Peyer's patch (tissue), 4 donors: ENCODE measurements around the gene HOXA3. TPM values are rescaled to one million over a fixed set of nuclear protein-coding genes. Genes with fewer than 3 reads are reported as not detected.
A peak's percentile ranks its signal among the peaks of the same experiment; 100 is the strongest.

Experiments
- DNase-seq, 3 donors: peaks; one replicate each; pipeline ENCODE4 v3.0.0-alpha.2; 2017 to 2019
- H3K27ac ChIP-seq, 4 donors: fragments of 200-600 bp; sonication (generic); one replicate each; pipeline ENCODE4 v1.5.1; 2016 to 2019
- H3K27me3 ChIP-seq, 2 donors: fragments of 200-600 bp; sonication (generic); one replicate each; pipeline ENCODE4 v1.5.1; 2019
- H3K36me3 ChIP-seq, 3 donors: fragments of 200-600 bp; sonication (generic); one replicate each; pipeline ENCODE4 v1.5.1; 2016 to 2019
- H3K4me1 ChIP-seq, 4 donors: fragments of 200-600 bp; sonication (generic); one replicate each; pipeline ENCODE4 v1.5.1; 2016 to 2019
- H3K4me3 ChIP-seq, 4 donors: fragments of 200-600 bp; sonication (generic); 1 replicate in 3 of 4; 2 replicates in 1 of 4; pipeline ENCODE4 v1.5.1; 2016 to 2019; ENCODE audit warnings: mild to moderate bottlenecking in 1 of 4
- H3K9me3 ChIP-seq, 4 donors: fragments of 200-600 bp; sonication (generic); one replicate each; pipeline ENCODE4 v1.5.1; 2016 to 2019; ENCODE audit warnings: mild to moderate bottlenecking in 1 of 4
- CTCF ChIP-seq, 6 experiments: fragments of 450-650 bp in 4 of 6; fragments of 200-600 bp in 2 of 6; sonication (generic) in 1 of 6; IDR thresholded peaks; one replicate each; pipeline ENCODE4 v1.5.1; 2017 to 2019; ENCODE audit warnings: antibody characterized with exemption in 6 of 6, mild to moderate bottlenecking in 3 of 6, moderate library complexity in 1 of 6
- POLR2A ChIP-seq, 2 donors: fragments of 450-650 bp; IDR thresholded peaks; one replicate each; pipeline ENCODE4 v1.5.1; 2017; ENCODE audit warnings: antibody characterized with exemption in 2 of 2, mild to moderate bottlenecking in 2 of 2, moderate library complexity in 2 of 2
- total RNA-seq, 4 donors: library from RNA; depleted of rRNA; stranded (reverse); fragments of >200 nt; gene quantifications; one replicate each; pipeline ENCODE4 v1.1.0, GENCODE V29; 2016

The HOXA3 gene
- 10 to 100 TPM in 3 of 4 donors, 1 to 10 TPM in 1; 6.7 to 21.2 (median 13.9) TPM for total RNA-seq

GRCh38 chr7:27151931-27152815, at the start of gene HOXA3:
TSS of gene HOXA3 (minus strand) at chr7:27152583. CDS start at chr7:27110640, 41,943 bp downstream.
- Histone ChIP-seq H3K4me3 (peak within 1 kb of the TSS; percentile 42 to 75 (median 54)), H3K9me3 (peaks cover 0 to 2% (median 0%) of the 10 kb centered on the region in 4 donors), H3K36me3 (no peaks in the 10 kb centered on the region), H3K4me1 (peaks cover 0 to 52% (median 18%) of the 10 kb centered on the region in 4 donors), H3K27ac (peak within 1 kb of the TSS; percentile 71 to 96 (median 86)), H3K27me3 (no peaks in the 10 kb centered on the region)
- TF ChIP-seq POLR2A (IDR thresholded peaks at IDR 0.05) (peak; percentile 88 to 92), CTCF (IDR thresholded peaks at IDR 0.05) (no peak)
- peak; percentile 16 to 85 (median 84) for DNase-seq

GRCh38 chr7:27201580-27202017, 49.2 kb upstream of the HOXA3 start:
- peaks cover 0 to 92% of the 10 kb centered on the region in 2 donors for H3K27me3 ChIP-seq
- no peak for DNase-seq
- no peak overlapping the region for H3K27ac ChIP-seq
- peak overlapping the region in 1 of 4 donors; percentile 26 for H3K4me3 ChIP-seq
- no peaks in the 10 kb centered on the region for H3K36me3 ChIP-seq
- peaks cover 4 to 44% (median 13%) of the 10 kb centered on the region in 4 donors for H3K4me1 ChIP-seq
- no peak for TF ChIP-seq POLR2A (IDR thresholded peaks at IDR 0.05)
- TF ChIP-seq CTCF (IDR thresholded peaks at IDR 0.05) = no peak
- H3K9me3 ChIP-seq = peaks cover 0 to 6% (median 0%) of the 10 kb centered on the region in 4 donors

GRCh38 chr7:27200761-27201579, 48.6 kb upstream of the HOXA3 start:
- Histone ChIP-seq H3K4me1 (peaks cover 4 to 44% (median 13%) of the 10 kb centered on the region in 4 donors), H3K36me3 (no peaks in the 10 kb centered on the region), H3K9me3 (peaks cover 0 to 6% (median 0%) of the 10 kb centered on the region in 4 donors), H3K4me3 (peak overlapping the region in 3 of 4 donors; percentile 34 to 47 (median 46)), H3K27ac (no peak overlapping the region), H3K27me3 (peaks cover 0 to 89% of the 10 kb centered on the region in 2 donors)
- DNase-seq = peak in 1 of 3 donors; percentile 50
- no peak for TF ChIP-seq CTCF (IDR thresholded peaks at IDR 0.05)
- TF ChIP-seq POLR2A (IDR thresholded peaks at IDR 0.05) = no peak

- Histone ChIP-seq H3K27ac (no peak within 1 kb of the TSS), H3K36me3 (no peaks in the 10 kb centered on the region), H3K27me3 (peaks cover 0 to 89% of the 10 kb centered on the region in 2 donors), H3K4me1 (peaks cover 4 to 35% (median 13%) of the 10 kb centered on the region in 4 donors), H3K4me3 (peak within 1 kb of the TSS; percentile 1 to 47 (median 40)), H3K9me3 (peaks cover 0 to 6% (median 0%) of the 10 kb centered on the region in 4 donors)
- DNase-seq = peak in 1 of 3 donors; percentile 58
- no peak for TF ChIP-seq POLR2A (IDR thresholded peaks at IDR 0.05)
- no peak for TF ChIP-seq CTCF (IDR thresholded peaks at IDR 0.05)
These were observed 47.7 kb upstream of the HOXA3 start, which contains the start of gene HOXA13 for GRCh38 chr7:27199849-27200760. TSS of gene HOXA13 (minus strand) at chr7:27200091. CDS start at chr7:27200077, 14 bp downstream.
